Spleen (tissue), 11 donors: ENCODE data around the gene ABCA7. TPM values are rescaled to one million over a fixed set of nuclear protein-coding genes. Genes with fewer than 3 reads are reported as not detected.
A peak's percentile ranks its signal among the peaks of the same experiment; 100 is the strongest.

Source experiments
- DNase-seq: peaks from one replicate; pipeline ENCODE4 v3.0.0-alpha.2; 2020
- H3K27ac ChIP-seq, 8 donors: fragments of 200-600 bp; sonication (generic) in 7 of 8; 1 replicate in 4 of 8; 2 replicates in 4 of 8; pipeline versions ENCODE4 v1.5.0 to v1.8.0; 2016 to 2021; ENCODE audit warnings: inconsistent platforms in 4 of 8, mild to moderate bottlenecking in 4 of 8, moderate library complexity in 1 of 8
- H3K27me3 ChIP-seq, 7 donors: fragments of 200-600 bp; sonication (generic) in 6 of 7; replicated peaks in 1 of 7; 1 replicate in 4 of 7; 2 replicates in 3 of 7; pipeline versions ENCODE4 v1.5.0 to v1.8.0; 2016 to 2021; ENCODE audit warnings: inconsistent platforms in 3 of 7, mild to moderate bottlenecking in 1 of 7
- H3K36me3 ChIP-seq, 6 donors: fragments of 200-600 bp; sonication (generic) in 5 of 6; 1 replicate in 4 of 6; 2 replicates in 2 of 6; pipeline versions ENCODE4 v1.5.0 to v1.8.0; 2016 to 2021; ENCODE audit warnings: inconsistent platforms in 2 of 6
- H3K4me1 ChIP-seq, 6 donors: fragments of 200-600 bp; sonication (generic) in 5 of 6; 1 replicate in 3 of 6; 2 replicates in 3 of 6; pipeline versions ENCODE4 v1.5.0 to v1.8.0; 2016 to 2021; ENCODE audit warnings: inconsistent platforms in 3 of 6
- H3K4me3 ChIP-seq, 8 donors: fragments of 200-600 bp; sonication (generic) in 7 of 8; 1 replicate in 4 of 8; 2 replicates in 4 of 8; pipeline versions ENCODE4 v1.5.0 to v1.8.0; 2016 to 2021; ENCODE audit warnings: inconsistent platforms in 4 of 8, mild to moderate bottlenecking in 4 of 8, moderate library complexity in 2 of 8
- H3K9me3 ChIP-seq, 8 donors: fragments of 200-600 bp; sonication (generic) in 7 of 8; 1 replicate in 4 of 8; 2 replicates in 4 of 8; pipeline versions ENCODE4 v1.5.0 to v1.8.0; 2016 to 2021; ENCODE audit warnings: inconsistent platforms in 4 of 8
- CTCF ChIP-seq, 11 experiments: fragments of 200-600 bp in 7 of 11; fragments of 450-650 bp in 4 of 11; sonication (generic) in 4 of 11; IDR thresholded peaks in 8 of 11; conservative IDR thresholded peaks in 3 of 11; 1 replicate in 7 of 11; 2 replicates in 4 of 11; pipeline versions ENCODE4 v1.4.0 to v1.8.0; 2016 to 2021; ENCODE audit warnings: antibody characterized with exemption in 11 of 11, inconsistent platforms in 4 of 11, mild to moderate bottlenecking in 1 of 11
- POLR2A ChIP-seq, 3 donors: fragments of 450-650 bp; IDR thresholded peaks; one replicate each; pipeline ENCODE4 v1.5.1; 2017; ENCODE audit warnings: antibody characterized with exemption in 3 of 3, mild to moderate bottlenecking in 1 of 3
- POLR2AphosphoS5 ChIP-seq, 3 donors: sonication (generic); formaldehyde crosslinking; IDR thresholded peaks; one replicate each; pipeline ENCODE4 v1.5.1; 2017; ENCODE audit warnings: antibody characterized with exemption in 3 of 3
- WGBS, 5 donors: extraction: QIAGEN DNeasy Blood & Tissue Kit in 3 of 5; methylation state at CpG; one replicate each; pipeline versions ENCODE4 v1.1.5 to v1.1.7; 2013 to 2018; 5-methylcytosine and 5-hydroxymethylcytosine counted together
- intact Hi-C: fragments of 100-400 bp; cut with DNase I; formaldehyde crosslinking; loops from one replicate; pipeline ENCODE4 v1.15.0; 2023; ENCODE audit warnings: low total_unique reads
- polyA plus RNA-seq, 3 donors: library from polyadenylated mRNA; stranded (reverse); fragments of 200-250 nt; gene quantifications; one replicate each; pipeline ENCODE4 v1.2.1, GENCODE V29; 2013
- total RNA-seq, 7 donors: library from RNA; depleted of rRNA in 3 of 7; stranded (reverse); fragments of >200 nt in 3 of 7; fragmentation: NEBNext Ultra II Directional in 4 of 7; extraction: Animal tissue kit (Norgen Biotek cat#: 25700) in 4 of 7; gene quantifications; one replicate each; pipeline versions ENCODE4 v1.1.0 to v1.2.1, GENCODE V29; 2016 to 2021
- donor health status: healthy with polysubstance abuse.
- donor health status: DM: no; HTN: no; CAD: no; lungs with moderate emphysema.
- donor health status: DM: no; HTN: no; CAD: no.
- donor health status: Bipolar disorder and iron deficiency.
- donor health status: healthy.
- donor health status: DM: no; HTN: no; CAD: no.
- donor health status: DM: yes; HTN: yes; CAD: no.

ABCA7 gene
- total and polyA plus RNA-seq, 10 donors = 64.6 to 197 (median 102) TPM

- peak overlapping the region in 6 of 8 donors; percentile 62 to 90 (median 86) for H3K27ac ChIP-seq
- H3K4me1 ChIP-seq = peaks cover 18 to 92% (median 55%) of the 10 kb centered on the region in 6 donors
- intact Hi-C loops = no loop called here
Observed at GRCh38 chr19:1093811-1094553, 54.1 kb downstream of the ABCA7 start.

GRCh38 chr19:1094655-1094977, 54.7 kb downstream of the ABCA7 start:
- 0 to 1% (median 1%) methylated on average over 13 to 19 of the region's 19 CpGs for WGBS, 5 donors
- no peak for DNase-seq
- H3K4me1 ChIP-seq = peaks cover 12 to 92% (median 55%) of the 10 kb centered on the region in 6 donors
- H3K36me3 ChIP-seq = peaks cover 0 to 43% (median 32%) of the 10 kb centered on the region in 6 donors
- no peaks in the 10 kb centered on the region for H3K27me3 ChIP-seq
- no peaks in the 10 kb centered on the region for H3K9me3 ChIP-seq
- TF ChIP-seq POLR2A (IDR thresholded peaks at IDR 0.05) (no peak), CTCF (IDR thresholded peaks at IDR 0.05 in 8 of 11, conservative IDR thresholded peaks at IDR 0.05 in 3 of 11) (no peak)
- peak overlapping the region; percentile 73 to 99 (median 88) for H3K4me3 ChIP-seq
- intact Hi-C loops = no loop called here
- H3K27ac ChIP-seq = peak overlapping the region in 7 of 8 donors; percentile 61 to 90 (median 84)

More at GRCh38 chr19:1093811-1094553, 54.1 kb downstream of the ABCA7 start:
- WGBS, 5 donors = 66 to 76% (median 72%) methylated on average over 31 to 32 of the region's 32 CpGs
- Histone ChIP-seq H3K27me3 (no peaks in the 10 kb centered on the region), H3K36me3 (peaks cover 0 to 49% (median 38%) of the 10 kb centered on the region in 6 donors), H3K4me3 (peak overlapping the region; percentile 73 to 99 (median 88)), H3K9me3 (no peaks in the 10 kb centered on the region)
- DNase-seq = no peak
- TF ChIP-seq CTCF (IDR thresholded peaks at IDR 0.05 in 8 of 11, conservative IDR thresholded peaks at IDR 0.05 in 3 of 11) (no peak), POLR2AphosphoS5 (IDR thresholded peaks at IDR 0.05) (peak in 1 of 3 donors; percentile 30), POLR2A (IDR thresholded peaks at IDR 0.05) (no peak)

- peaks cover 12 to 92% (median 55%) of the 10 kb centered on the region in 6 donors for H3K4me1 ChIP-seq
- DNase-seq = peak; percentile 100
- TF ChIP-seq CTCF (IDR thresholded peaks at IDR 0.05 in 8 of 11, conservative IDR thresholded peaks at IDR 0.05 in 3 of 11) = peak in 3 of 11 experiments; percentile 29 to 50 (median 40)
- TF ChIP-seq POLR2AphosphoS5 (IDR thresholded peaks at IDR 0.05) = peak; percentile 95 to 98 (median 95)
- TF ChIP-seq POLR2A (IDR thresholded peaks at IDR 0.05) = peak in 2 of 3 donors; percentile 26 to 50
- peak within 1 kb of the TSS; percentile 73 to 99 (median 88) for H3K4me3 ChIP-seq
- peak within 1 kb of the TSS; percentile 39 to 90 (median 83) for H3K27ac ChIP-seq
- H3K27me3 ChIP-seq = no peaks in the 10 kb centered on the region
- intact Hi-C loops = no loop called here
- 0 to 1% (median 1%) methylated on average over 14 to 81 of the region's 81 CpGs for WGBS, 5 donors
- peaks cover 0 to 38% (median 30%) of the 10 kb centered on the region in 6 donors for H3K36me3 ChIP-seq
- H3K9me3 ChIP-seq = no peaks in the 10 kb centered on the region
Observed at GRCh38 chr19:1094978-1095701, 55.2 kb downstream of the ABCA7 start, which contains the start of gene POLR2E. TSS of gene POLR2E (minus strand) at chr19:1095375. CDS start at chr19:1095315, 60 bp downstream.

GRCh38 chr19:1097810-1098176, 57.9 kb downstream of the ABCA7 start:
- Histone ChIP-seq H3K9me3 (no peaks in the 10 kb centered on the region), H3K4me1 (peaks cover 35 to 92% (median 76%) of the 10 kb centered on the region in 6 donors), H3K36me3 (peaks cover 0 to 11% (median 8%) of the 10 kb centered on the region in 6 donors), H3K27me3 (no peaks in the 10 kb centered on the region), H3K4me3 (no peak overlapping the region), H3K27ac (peak overlapping the region in 2 of 8 donors; percentile 36 to 98)
- TF ChIP-seq CTCF (IDR thresholded peaks at IDR 0.05 in 8 of 11, conservative IDR thresholded peaks at IDR 0.05 in 3 of 11) = no peak
- no peak for TF ChIP-seq POLR2A (IDR thresholded peaks at IDR 0.05)
- TF ChIP-seq POLR2AphosphoS5 (IDR thresholded peaks at IDR 0.05) = no peak
- WGBS, 5 donors = 73 to 92% (median 86%) methylated on average over 7 of the region's 7 CpGs
- no peak for DNase-seq
- intact Hi-C loops = no loop called here
